ENCODE results near the gene ANTXRL. TPM values are rescaled to one million over a fixed set of nuclear protein-coding genes. Genes with fewer than 3 reads are reported as not detected.
"Not testable (repeated sequence)": the region's sequence is repeated elsewhere in the genome, so short reads cannot be mapped to it uniquely, and the experiment has no call there.

ANTXRL gene
- total RNA-seq, 2 experiments from 2014 or later = 0.95 TPM; not detected in 1

DNA sequence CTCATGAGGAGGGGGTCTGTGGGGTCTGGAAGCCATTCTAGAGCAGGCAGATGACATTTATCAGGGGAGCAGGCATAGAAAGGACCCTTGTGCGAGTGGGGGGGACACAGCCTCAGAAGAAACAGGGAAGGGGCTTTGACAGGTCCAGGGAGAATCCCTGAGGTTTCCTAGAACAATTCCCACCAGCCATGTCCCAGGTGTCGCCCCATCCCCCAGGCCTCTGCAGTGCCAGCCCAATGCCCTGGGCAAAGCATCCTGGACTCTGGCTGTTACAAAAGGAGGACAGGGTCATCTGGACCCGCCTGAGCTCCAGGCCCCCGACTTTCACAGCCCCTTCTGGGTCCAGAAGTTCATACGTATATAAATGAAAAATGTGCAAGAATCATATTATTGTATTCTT lies 80.4 kb downstream of the ANTXRL start:
- H3K4me2 ChIP-seq (ENCODE audit: low read length); H3K79me2 ChIP-seq (ENCODE audit: insufficient read depth, low read depth, low read length); H3K4me1 ChIP-seq (ENCODE audit: insufficient read depth, low read length, poor library complexity, severe bottlenecking); BruUV-seq (replicated peaks); H3K4me3 ChIP-seq (ENCODE audit: low read depth, low read length, poor library complexity, severe bottlenecking); intact Hi-C loops (cut with micrococcal nuclease; ENCODE audit: unreplicated experiment); H3K9me3 ChIP-seq (ENCODE audit: low read length); H3K36me3 ChIP-seq (ENCODE audit: insufficient read depth, low read length); H3K27ac ChIP-seq (ENCODE audit: low read depth, low read length, poor library complexity, severe bottlenecking); DNase-seq (ENCODE audit: low spot score); H2AFZ ChIP-seq (ENCODE audit: low read length); CTCF ChIA-PET (ENCODE audit: unreplicated experiment); H3K9me2 ChIP-seq (ENCODE audit: insufficient read depth, low read length); POLR2A ChIA-PET; H4K20me1 ChIP-seq (ENCODE audit: insufficient read depth, low read length): not testable (repeated sequence)

- POLR2A ChIA-PET; H3K9me3 ChIP-seq (ENCODE audit: low read length); H3K4me3 ChIP-seq (ENCODE audit: low read depth, low read length, poor library complexity, severe bottlenecking); H3K27ac ChIP-seq (ENCODE audit: low read depth, low read length, poor library complexity, severe bottlenecking); CTCF ChIA-PET (ENCODE audit: unreplicated experiment); H3K79me2 ChIP-seq (ENCODE audit: insufficient read depth, low read depth, low read length); H3K4me2 ChIP-seq (ENCODE audit: low read length); H2AFZ ChIP-seq (ENCODE audit: low read length); H3K4me1 ChIP-seq (ENCODE audit: insufficient read depth, low read length, poor library complexity, severe bottlenecking); H3K9me2 ChIP-seq (ENCODE audit: insufficient read depth, low read length); BruUV-seq (replicated peaks); intact Hi-C loops (cut with micrococcal nuclease; ENCODE audit: unreplicated experiment); H3K36me3 ChIP-seq (ENCODE audit: insufficient read depth, low read length); DNase-seq (ENCODE audit: low spot score); H4K20me1 ChIP-seq (ENCODE audit: insufficient read depth, low read length): not testable (repeated sequence)
These were observed 81.0 kb downstream of the ANTXRL start for GRCh38 chr10:46367666-46368240.

DNA sequence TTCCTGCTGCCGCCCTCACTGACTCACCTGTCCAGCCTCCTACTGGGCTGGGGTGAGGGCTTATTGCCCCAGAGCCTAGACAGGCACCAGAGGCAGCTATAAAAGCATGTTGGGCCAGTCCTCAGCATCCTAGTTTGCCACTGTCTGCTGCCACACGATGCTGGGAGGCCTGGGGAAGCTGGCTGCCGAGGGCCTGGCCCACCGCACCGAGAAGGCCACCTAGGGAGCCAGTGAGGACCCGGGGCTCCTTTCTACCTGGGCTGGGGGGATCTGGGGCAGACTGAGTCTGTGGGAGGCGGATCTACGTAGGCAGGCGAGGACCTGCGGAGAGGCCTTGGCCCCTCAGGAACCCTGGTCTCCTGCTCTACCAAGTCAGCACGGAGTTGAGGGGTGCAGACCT lies 82.2 kb downstream of the ANTXRL start:
- H2AFZ ChIP-seq (ENCODE audit: low read length); H3K79me2 ChIP-seq (ENCODE audit: insufficient read depth, low read depth, low read length); H3K9me3 ChIP-seq (ENCODE audit: low read length); DNase-seq (ENCODE audit: low spot score); POLR2A ChIA-PET; H3K27ac ChIP-seq (ENCODE audit: low read depth, low read length, poor library complexity, severe bottlenecking); H4K20me1 ChIP-seq (ENCODE audit: insufficient read depth, low read length); H3K4me1 ChIP-seq (ENCODE audit: insufficient read depth, low read length, poor library complexity, severe bottlenecking); CTCF ChIA-PET (ENCODE audit: unreplicated experiment); BruUV-seq (replicated peaks); H3K4me3 ChIP-seq (ENCODE audit: low read depth, low read length, poor library complexity, severe bottlenecking); H3K9me2 ChIP-seq (ENCODE audit: insufficient read depth, low read length); intact Hi-C loops (cut with micrococcal nuclease; ENCODE audit: unreplicated experiment); H3K36me3 ChIP-seq (ENCODE audit: insufficient read depth, low read length); H3K4me2 ChIP-seq (ENCODE audit: low read length): not testable (repeated sequence)

DNA sequence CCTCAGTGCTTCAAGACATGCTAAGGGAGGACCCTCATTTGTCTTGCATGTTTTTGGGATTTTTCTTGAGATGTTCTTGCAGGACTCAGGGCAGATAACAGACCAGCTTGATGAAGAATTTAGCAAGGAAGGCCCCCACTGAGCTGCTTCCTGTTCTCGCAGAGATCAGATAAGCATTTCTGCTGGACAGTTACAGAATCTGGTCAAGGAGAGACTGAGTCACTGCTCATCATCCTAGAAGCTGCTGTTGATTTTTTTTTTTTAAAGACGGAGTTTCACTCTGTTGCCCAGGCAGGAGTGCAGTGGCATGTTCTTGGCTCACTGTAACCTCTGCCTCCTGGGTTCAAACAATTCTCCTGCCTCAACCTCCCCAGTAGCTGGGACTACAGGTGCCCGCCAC lies 87.6 kb downstream of the ANTXRL start:
- BruUV-seq (replicated peaks); H3K79me2 ChIP-seq (ENCODE audit: insufficient read depth, low read depth, low read length); H2AFZ ChIP-seq (ENCODE audit: low read length); H3K27ac ChIP-seq (ENCODE audit: low read depth, low read length, poor library complexity, severe bottlenecking); H3K9me3 ChIP-seq (ENCODE audit: low read length); H3K36me3 ChIP-seq (ENCODE audit: insufficient read depth, low read length); H3K4me1 ChIP-seq (ENCODE audit: insufficient read depth, low read length, poor library complexity, severe bottlenecking); H3K4me2 ChIP-seq (ENCODE audit: low read length); DNase-seq (ENCODE audit: low spot score); H3K9me2 ChIP-seq (ENCODE audit: insufficient read depth, low read length); H3K4me3 ChIP-seq (ENCODE audit: low read depth, low read length, poor library complexity, severe bottlenecking); POLR2A ChIA-PET; H4K20me1 ChIP-seq (ENCODE audit: insufficient read depth, low read length); CTCF ChIA-PET (ENCODE audit: unreplicated experiment); intact Hi-C loops (cut with micrococcal nuclease; ENCODE audit: unreplicated experiment): not testable (repeated sequence)

GRCh38 chr10:46375406-46375805 lies 88.6 kb downstream of the ANTXRL start, which contains the start of gene ANXA8L1:
ANXA8L1 (plus strand) TSS chr10:46375776; CDS start chr10:46375852, 76 bp downstream.
- POLR2A ChIA-PET; H3K4me2 ChIP-seq (ENCODE audit: low read length); H3K79me2 ChIP-seq (ENCODE audit: insufficient read depth, low read depth, low read length); H2AFZ ChIP-seq (ENCODE audit: low read length); H3K27ac ChIP-seq (ENCODE audit: low read depth, low read length, poor library complexity, severe bottlenecking); H3K9me3 ChIP-seq (ENCODE audit: low read length); H3K9me2 ChIP-seq (ENCODE audit: insufficient read depth, low read length); intact Hi-C loops (cut with micrococcal nuclease; ENCODE audit: unreplicated experiment); H3K36me3 ChIP-seq (ENCODE audit: insufficient read depth, low read length); DNase-seq (ENCODE audit: low spot score); BruUV-seq (replicated peaks); H3K4me3 ChIP-seq (ENCODE audit: low read depth, low read length, poor library complexity, severe bottlenecking); H3K4me1 ChIP-seq (ENCODE audit: insufficient read depth, low read length, poor library complexity, severe bottlenecking); CTCF ChIA-PET (ENCODE audit: unreplicated experiment); H4K20me1 ChIP-seq (ENCODE audit: insufficient read depth, low read length): not testable (repeated sequence)

DNA sequence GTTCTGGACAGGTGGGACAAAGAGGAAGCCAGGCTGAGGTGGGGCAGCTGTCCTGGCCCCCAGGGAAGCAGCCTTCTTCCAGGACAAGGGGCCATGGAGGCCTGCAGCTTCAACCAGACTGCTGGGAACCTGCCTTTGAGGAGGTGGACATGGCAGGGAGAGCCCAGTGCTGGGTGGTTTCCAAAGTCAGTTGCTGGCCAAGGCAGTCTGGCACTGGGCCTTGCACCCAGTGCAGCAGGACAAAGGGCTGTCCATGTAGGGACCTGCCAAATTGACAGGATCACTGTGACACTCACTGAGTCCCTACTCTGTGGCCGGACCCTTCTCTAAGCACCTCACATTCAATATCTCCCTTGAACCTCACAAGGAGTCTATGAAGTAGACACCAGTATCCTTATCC lies 90.2 kb downstream of the ANTXRL start:
- H2AFZ ChIP-seq (ENCODE audit: low read length); H3K79me2 ChIP-seq (ENCODE audit: insufficient read depth, low read depth, low read length); intact Hi-C loops (cut with micrococcal nuclease; ENCODE audit: unreplicated experiment); DNase-seq (ENCODE audit: low spot score); H3K4me2 ChIP-seq (ENCODE audit: low read length); H3K27ac ChIP-seq (ENCODE audit: low read depth, low read length, poor library complexity, severe bottlenecking); H3K4me3 ChIP-seq (ENCODE audit: low read depth, low read length, poor library complexity, severe bottlenecking); H3K9me2 ChIP-seq (ENCODE audit: insufficient read depth, low read length); H3K9me3 ChIP-seq (ENCODE audit: low read length); CTCF ChIA-PET (ENCODE audit: unreplicated experiment); H3K4me1 ChIP-seq (ENCODE audit: insufficient read depth, low read length, poor library complexity, severe bottlenecking); BruUV-seq (replicated peaks); POLR2A ChIA-PET; H4K20me1 ChIP-seq (ENCODE audit: insufficient read depth, low read length); H3K36me3 ChIP-seq (ENCODE audit: insufficient read depth, low read length): not testable (repeated sequence)

DNA sequence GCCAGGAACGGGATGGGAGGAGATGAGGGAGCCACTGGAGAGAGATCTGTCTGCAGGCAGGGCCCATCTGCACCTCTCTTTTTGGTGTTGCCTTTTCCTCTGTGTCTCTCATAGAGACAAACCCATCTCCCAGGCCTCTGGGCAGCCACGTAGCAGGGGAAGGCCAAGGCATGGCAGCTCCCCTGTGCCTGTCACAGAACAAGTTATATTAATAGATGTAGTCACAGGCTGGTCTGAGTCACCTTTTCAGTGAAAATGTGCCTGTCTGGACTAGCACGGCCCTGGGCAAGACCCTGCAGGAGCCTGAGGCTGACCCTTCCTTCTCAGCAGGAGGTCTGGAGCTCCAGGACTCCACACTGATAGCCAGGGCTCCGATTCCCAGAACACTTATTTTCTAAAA lies 90.9 kb downstream of the ANTXRL start:
- H3K9me3 ChIP-seq (ENCODE audit: low read length); H3K79me2 ChIP-seq (ENCODE audit: insufficient read depth, low read depth, low read length); POLR2A ChIA-PET; H3K27ac ChIP-seq (ENCODE audit: low read depth, low read length, poor library complexity, severe bottlenecking); BruUV-seq (replicated peaks); intact Hi-C loops (cut with micrococcal nuclease; ENCODE audit: unreplicated experiment); DNase-seq (ENCODE audit: low spot score); CTCF ChIA-PET (ENCODE audit: unreplicated experiment); H3K4me2 ChIP-seq (ENCODE audit: low read length); H2AFZ ChIP-seq (ENCODE audit: low read length); H3K36me3 ChIP-seq (ENCODE audit: insufficient read depth, low read length); H3K9me2 ChIP-seq (ENCODE audit: insufficient read depth, low read length); H4K20me1 ChIP-seq (ENCODE audit: insufficient read depth, low read length); H3K4me3 ChIP-seq (ENCODE audit: low read depth, low read length, poor library complexity, severe bottlenecking); H3K4me1 ChIP-seq (ENCODE audit: insufficient read depth, low read length, poor library complexity, severe bottlenecking): not testable (repeated sequence)
